ENCODE measurements around the gene HIF1A. TPM values are rescaled to one million over a fixed set of nuclear protein-coding genes. Genes with fewer than 3 reads are reported as not detected.
A peak's percentile ranks its signal among the peaks of the same experiment; 100 is the strongest.
"Not testable (repeated sequence)": the region's sequence is repeated elsewhere in the genome, so short reads cannot be mapped to it uniquely, and the experiment has no call there.

HIF1A gene
- total RNA-seq, 4 donors from 2014 or later: 50.0 to 137 (median 83.0) TPM

DNA sequence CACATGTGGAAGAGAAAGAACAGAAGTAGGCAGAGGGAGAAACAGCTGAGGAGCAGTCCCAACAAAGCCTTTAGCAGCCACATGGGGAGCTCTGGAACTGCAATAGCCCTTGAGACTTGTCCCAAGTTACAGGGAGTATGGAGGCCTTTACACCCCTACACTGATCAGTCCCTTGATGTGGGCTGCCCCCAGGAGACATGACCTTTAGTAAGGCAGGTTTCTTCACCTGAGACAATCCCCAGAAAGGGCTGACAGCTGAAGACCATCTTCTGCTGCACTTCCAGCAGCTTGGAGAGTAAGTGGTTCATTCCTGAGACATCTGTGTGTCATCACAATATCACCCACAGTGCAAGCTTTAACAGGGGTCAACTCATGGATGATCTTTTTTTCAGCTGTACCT, 58.3 kb downstream of the HIF1A start:
- H3K9me3 ChIP-seq: no peaks in the 10 kb centered on the region
- DNase-seq: no peak
- TF ChIP-seq, protein P1, sequence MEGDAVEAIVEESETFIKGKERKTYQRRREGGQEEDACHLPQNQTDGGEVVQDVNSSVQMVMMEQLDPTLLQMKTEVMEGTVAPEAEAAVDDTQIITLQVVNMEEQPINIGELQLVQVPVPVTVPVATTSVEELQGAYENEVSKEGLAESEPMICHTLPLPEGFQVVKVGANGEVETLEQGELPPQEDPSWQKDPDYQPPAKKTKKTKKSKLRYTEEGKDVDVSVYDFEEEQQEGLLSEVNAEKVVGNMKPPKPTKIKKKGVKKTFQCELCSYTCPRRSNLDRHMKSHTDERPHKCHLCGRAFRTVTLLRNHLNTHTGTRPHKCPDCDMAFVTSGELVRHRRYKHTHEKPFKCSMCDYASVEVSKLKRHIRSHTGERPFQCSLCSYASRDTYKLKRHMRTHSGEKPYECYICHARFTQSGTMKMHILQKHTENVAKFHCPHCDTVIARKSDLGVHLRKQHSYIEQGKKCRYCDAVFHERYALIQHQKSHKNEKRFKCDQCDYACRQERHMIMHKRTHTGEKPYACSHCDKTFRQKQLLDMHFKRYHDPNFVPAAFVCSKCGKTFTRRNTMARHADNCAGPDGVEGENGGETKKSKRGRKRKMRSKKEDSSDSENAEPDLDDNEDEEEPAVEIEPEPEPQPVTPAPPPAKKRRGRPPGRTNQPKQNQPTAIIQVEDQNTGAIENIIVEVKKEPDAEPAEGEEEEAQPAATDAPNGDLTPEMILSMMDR (IDR thresholded peaks at IDR 0.05): no peak
- TF ChIP-seq POLR2A (IDR thresholded peaks at IDR 0.05): no peak
- no peaks in the 10 kb centered on the region for H3K36me3 ChIP-seq
- intact Hi-C loops (cut with DNase I; ENCODE audit: low total_unique reads): no loop called here
- no peak overlapping the region for H3K4me3 ChIP-seq
- no peak overlapping the region for H3K27ac ChIP-seq
- H3K4me1 ChIP-seq: no peaks in the 10 kb centered on the region
- no peaks in the 10 kb centered on the region for H3K27me3 ChIP-seq

DNA sequence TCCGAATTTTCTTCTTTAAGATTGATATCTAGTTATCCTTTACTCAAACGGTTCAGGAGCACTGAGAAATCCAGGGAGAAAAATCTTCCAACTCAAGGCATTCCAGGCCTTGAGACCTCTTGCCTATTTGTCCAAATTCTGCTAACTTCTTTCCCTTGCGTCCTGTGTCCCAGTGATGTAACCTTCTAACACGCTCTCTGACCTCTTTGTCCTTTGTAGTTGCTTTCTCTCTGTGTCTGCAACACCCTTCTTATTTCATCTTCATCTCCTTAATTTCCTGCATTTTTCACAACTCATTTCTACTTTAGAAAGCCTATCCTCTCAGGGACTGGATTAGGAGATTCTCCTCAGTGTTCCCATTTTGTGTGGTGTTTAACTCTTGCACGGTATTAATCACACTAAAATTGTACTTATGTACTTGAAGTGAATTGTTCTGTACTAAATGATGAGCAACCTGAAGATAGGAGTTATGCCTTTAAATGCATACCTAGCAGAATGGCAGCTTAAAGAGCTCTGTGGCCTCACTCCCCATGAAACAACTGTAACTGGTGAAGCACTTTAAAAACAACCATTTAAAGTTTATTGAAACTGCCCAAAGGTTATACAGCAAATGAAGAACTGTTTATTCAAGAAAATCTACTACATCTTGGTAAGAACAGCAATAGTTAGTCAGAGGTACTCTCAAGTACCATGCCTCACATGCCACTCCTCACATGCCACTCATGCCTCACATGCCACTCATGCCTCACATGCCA, 59.5 kb downstream of the HIF1A start:
- H3K9me3 ChIP-seq: no peaks in the 10 kb centered on the region
- intact Hi-C loops (cut with DNase I; ENCODE audit: low total_unique reads): no loop called here
- no peak for DNase-seq
- no peaks in the 10 kb centered on the region for H3K4me1 ChIP-seq
- H3K27ac ChIP-seq: no peak overlapping the region
- H3K36me3 ChIP-seq: no peaks in the 10 kb centered on the region
- H3K27me3 ChIP-seq: no peaks in the 10 kb centered on the region
- no peak overlapping the region for H3K4me3 ChIP-seq
- no peak for TF ChIP-seq POLR2A (IDR thresholded peaks at IDR 0.05)
- TF ChIP-seq, protein P1 (IDR thresholded peaks at IDR 0.05): no peak

DNA sequence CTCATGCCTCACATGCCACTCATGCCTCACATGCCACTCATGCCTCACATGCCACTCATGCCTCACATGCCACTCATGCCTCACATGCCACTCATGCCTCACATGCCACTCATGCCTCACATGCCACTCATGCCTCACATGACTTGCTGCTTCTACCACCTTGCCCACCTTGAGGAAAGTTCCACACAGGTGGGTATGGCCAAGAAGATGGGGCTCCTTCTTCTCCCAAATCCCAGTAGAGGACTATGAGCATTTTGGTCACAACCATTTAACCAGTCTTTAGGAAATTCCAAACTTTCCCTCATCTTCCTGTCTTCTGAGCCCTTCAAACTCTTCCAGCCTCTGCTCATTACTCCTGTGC, 60.0 kb downstream of the HIF1A start:
- H3K9me3 ChIP-seq; DNase-seq; H3K27ac ChIP-seq; H3K4me3 ChIP-seq; H3K27me3 ChIP-seq; intact Hi-C loops (cut with DNase I; ENCODE audit: low total_unique reads); H3K36me3 ChIP-seq; H3K4me1 ChIP-seq: not testable (repeated sequence)

DNA sequence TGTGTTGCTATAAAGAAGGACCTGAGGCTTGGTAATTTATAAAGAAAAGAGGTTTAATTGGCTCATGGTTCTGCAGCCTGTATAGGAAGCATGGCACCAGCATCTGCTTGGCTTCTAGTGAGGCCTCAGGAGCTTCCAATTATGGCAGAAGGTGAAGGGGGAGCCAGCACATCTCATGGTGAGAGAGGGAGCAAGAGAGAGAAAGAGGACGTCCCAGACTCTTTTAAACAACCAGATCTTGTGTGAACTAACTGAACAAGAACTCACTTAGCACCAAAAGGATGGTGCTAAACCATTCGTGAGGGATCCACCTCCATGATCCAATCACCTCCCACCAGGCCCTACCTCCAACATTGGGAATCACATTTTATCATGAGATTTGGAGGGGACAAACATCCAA, 60.8 kb downstream of the HIF1A start:
- no peak for DNase-seq
- no peaks in the 10 kb centered on the region for H3K4me1 ChIP-seq
- no peaks in the 10 kb centered on the region for H3K9me3 ChIP-seq
- H3K27ac ChIP-seq: no peak overlapping the region
- H3K36me3 ChIP-seq: no peaks in the 10 kb centered on the region
- no peak overlapping the region for H3K4me3 ChIP-seq
- H3K27me3 ChIP-seq: no peaks in the 10 kb centered on the region
- intact Hi-C loops (cut with DNase I; ENCODE audit: low total_unique reads): no loop called here
- TF ChIP-seq, protein P1 (IDR thresholded peaks at IDR 0.05): no peak
- TF ChIP-seq POLR2A (IDR thresholded peaks at IDR 0.05): no peak

DNA sequence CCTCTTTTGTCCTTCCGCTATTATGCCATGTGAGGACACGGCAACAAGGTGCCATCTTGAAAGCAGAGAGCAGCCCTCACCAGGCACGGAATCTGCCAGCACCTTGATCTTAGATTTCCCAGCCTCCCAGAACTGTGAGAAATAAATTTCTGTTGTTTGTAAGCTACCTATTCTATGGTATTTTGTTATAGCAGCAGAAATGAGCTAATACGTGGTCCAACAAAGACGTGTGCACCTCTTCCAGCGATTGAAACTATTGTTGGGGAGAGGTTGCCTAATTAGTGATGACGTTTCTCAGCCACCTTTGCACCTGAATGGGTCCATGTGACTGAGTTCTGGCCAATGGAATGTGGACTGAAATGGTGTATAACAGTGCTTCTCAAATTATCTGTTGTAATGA, 64.6 kb downstream of the HIF1A start:
- intact Hi-C loops (cut with DNase I; ENCODE audit: low total_unique reads): no loop called here
- no peak for TF ChIP-seq POLR2A (IDR thresholded peaks at IDR 0.05)
- TF ChIP-seq, protein P1 (IDR thresholded peaks at IDR 0.05): no peak
- H3K27ac ChIP-seq: no peak overlapping the region
- H3K4me3 ChIP-seq: no peak overlapping the region
- H3K9me3 ChIP-seq: no peaks in the 10 kb centered on the region
- H3K36me3 ChIP-seq: no peaks in the 10 kb centered on the region
- H3K4me1 ChIP-seq: no peaks in the 10 kb centered on the region
- DNase-seq: no peak
- H3K27me3 ChIP-seq: no peaks in the 10 kb centered on the region

DNA sequence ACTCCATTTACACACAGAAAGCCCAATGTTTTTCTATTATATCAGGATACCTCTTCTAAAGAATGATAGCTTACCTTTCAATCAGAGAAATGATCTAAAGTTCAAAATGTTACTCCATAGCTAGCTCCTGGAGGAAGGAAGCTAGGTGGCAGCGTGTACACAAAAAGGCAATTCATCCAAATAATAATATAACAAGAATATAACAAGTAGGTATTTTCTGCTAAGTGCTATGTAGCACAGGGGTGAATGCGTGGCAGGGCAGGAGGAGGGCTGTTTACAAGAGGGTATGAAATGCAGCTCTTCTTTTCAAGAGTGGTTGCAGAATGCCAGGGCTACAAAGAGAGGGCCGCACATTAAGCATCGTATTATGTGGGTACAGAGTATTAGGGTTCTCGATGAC, 66.2 kb downstream of the HIF1A start:
- Histone ChIP-seq H3K27ac (peak overlapping the region; percentile 86 to 96), H3K9me3 (no peaks in the 10 kb centered on the region), H3K27me3 (no peaks in the 10 kb centered on the region), H3K36me3 (no peaks in the 10 kb centered on the region), H3K4me3 (peak overlapping the region; percentile 75 to 87), H3K4me1 (no peaks in the 10 kb centered on the region)
- intact Hi-C loops (cut with DNase I; ENCODE audit: low total_unique reads): no loop called here
- TF ChIP-seq, protein P1 (IDR thresholded peaks at IDR 0.05): no peak
- no peak for TF ChIP-seq POLR2A (IDR thresholded peaks at IDR 0.05)
- DNase-seq: peak in 1 of 2 donors; percentile 14

Measured in uterus (tissue), 4 donors.